SJSA1 (cell line): ENCODE results near the gene ESYT3. TPM values are rescaled to one million over a fixed set of nuclear protein-coding genes. Genes with fewer than 3 reads are reported as not detected.
"Not testable (repeated sequence)": the region's sequence is repeated elsewhere in the genome, so short reads cannot be mapped to it uniquely, and the experiment has no call there.

Experiments used
- DNase-seq, 2 experiments: peaks; one replicate each; pipeline ENCODE4 v3.0.0-alpha.2; 2015 to 2020; ENCODE audit warnings: low spot score in 2 of 2, low read depth in 1 of 2
- H3K27ac ChIP-seq: fragments of 250-450 bp; sonication (Bioruptor Pico); 2 replicates; pipeline ENCODE4 v1.5.1; 2020; ENCODE audit warnings: mild to moderate bottlenecking, moderate library complexity
- H3K27me3 ChIP-seq: fragments of 250-450 bp; sonication (Bioruptor Pico); replicated peaks from 2 replicates; pipeline ENCODE4 v1.5.1; 2020; ENCODE audit warnings: mild to moderate bottlenecking, moderate library complexity
- H3K36me3 ChIP-seq: fragments of 250-450 bp; sonication (Bioruptor Pico); 2 replicates; pipeline ENCODE4 v1.5.1; 2020; ENCODE audit warnings: mild to moderate bottlenecking
- H3K4me1 ChIP-seq: fragments of 250-450 bp; sonication (Bioruptor Pico); replicated peaks from 2 replicates; pipeline ENCODE4 v1.6.1; 2021; ENCODE audit warnings: mild to moderate bottlenecking
- H3K4me3 ChIP-seq: fragments of 250-450 bp; sonication (Bioruptor Pico); 2 replicates; pipeline ENCODE4 v1.5.1; 2020; ENCODE audit warnings: mild to moderate bottlenecking
- H3K9me3 ChIP-seq: fragments of 250-450 bp; sonication (Bioruptor Pico); replicated peaks from 2 replicates; pipeline ENCODE4 v1.5.1; 2020; ENCODE audit warnings: mild to moderate bottlenecking
- total RNA-seq: library from RNA; depleted of rRNA; stranded (reverse); fragments of >200 nt; shearing (Covaris generic); gene quantifications from 2 replicates; pipeline ENCODE4 v1.2.3, GENCODE V29; 2014

The ESYT3 gene
- total RNA-seq, 1 experiment from 2014 or later = 0.76 TPM

DNA sequence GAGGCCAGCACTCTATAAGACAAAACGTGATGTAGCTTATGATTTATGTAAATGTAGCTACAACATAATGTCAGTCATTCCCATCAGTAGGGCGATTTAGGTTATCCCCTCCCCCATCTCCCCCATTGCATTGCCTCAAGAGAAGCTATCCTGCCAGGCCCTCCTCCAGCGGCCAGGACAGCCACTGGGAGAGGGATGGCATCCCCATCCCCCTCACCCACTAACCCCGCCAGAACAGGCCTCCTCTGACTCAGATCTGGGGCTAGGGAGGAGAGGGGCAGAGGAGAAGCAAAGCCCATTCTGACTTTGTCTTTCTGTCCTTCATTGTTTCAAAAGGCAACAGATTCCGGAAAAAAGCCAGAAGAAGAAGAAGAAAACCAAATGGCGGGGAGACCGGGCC, 32.6 kb upstream of the ESYT3 start:
- no peak for DNase-seq
- Histone ChIP-seq H3K4me1 (no peaks in the 10 kb centered on the region), H3K4me3 (no peak overlapping the region), H3K36me3 (peaks cover 82% of the 10 kb centered on the region), H3K9me3 (no peaks in the 10 kb centered on the region), H3K27ac (no peak overlapping the region), H3K27me3 (no peaks in the 10 kb centered on the region)

- Histone ChIP-seq H3K4me1 (no peaks in the 10 kb centered on the region), H3K9me3 (no peaks in the 10 kb centered on the region), H3K4me3 (no peak overlapping the region), H3K27ac (no peak overlapping the region), H3K27me3 (no peaks in the 10 kb centered on the region), H3K36me3 (peaks cover 61% of the 10 kb centered on the region)
- DNase-seq = no peak
These were observed 30.3 kb upstream of the ESYT3 start for GRCh38 chr3:138404121-138404520.

- Histone ChIP-seq H3K9me3 (no peaks in the 10 kb centered on the region), H3K27ac (no peak overlapping the region), H3K4me3 (no peak overlapping the region), H3K36me3 (peaks cover 54% of the 10 kb centered on the region), H3K4me1 (no peaks in the 10 kb centered on the region), H3K27me3 (no peaks in the 10 kb centered on the region)
- DNase-seq = no peak
These were observed 29.4 kb upstream of the ESYT3 start for GRCh38 chr3:138405001-138405400.

DNA sequence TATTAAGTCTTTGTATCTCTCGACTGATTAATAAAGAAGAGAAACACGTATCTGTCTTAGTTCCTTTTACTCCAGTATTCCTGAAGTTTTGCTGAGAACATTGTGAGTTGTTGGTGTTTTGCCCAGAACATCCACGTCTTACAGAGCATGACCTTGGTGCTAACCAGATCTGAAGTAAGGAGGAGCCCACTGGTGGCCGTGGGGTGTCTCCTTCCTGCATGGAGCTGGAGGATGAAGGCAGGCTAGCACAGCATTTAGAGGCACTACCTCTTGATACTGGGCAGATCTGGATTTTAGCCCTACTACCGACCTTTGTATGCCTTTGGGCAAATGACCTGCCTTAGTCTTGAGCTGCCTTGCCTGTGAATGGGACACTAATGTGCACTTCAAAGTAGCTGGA, 28.9 kb upstream of the ESYT3 start:
- Histone ChIP-seq H3K4me1 (no peaks in the 10 kb centered on the region), H3K27ac (no peak overlapping the region), H3K9me3 (no peaks in the 10 kb centered on the region), H3K36me3 (peaks cover 49% of the 10 kb centered on the region), H3K4me3 (no peak overlapping the region), H3K27me3 (no peaks in the 10 kb centered on the region)
- no peak for DNase-seq

GRCh38 chr3:138406606-138407005, 27.8 kb upstream of the ESYT3 start:
- no peaks in the 10 kb centered on the region for H3K27me3 ChIP-seq
- no peaks in the 10 kb centered on the region for H3K9me3 ChIP-seq
- H3K27ac ChIP-seq = no peak overlapping the region
- H3K36me3 ChIP-seq = peaks cover 39% of the 10 kb centered on the region
- H3K4me3 ChIP-seq = no peak overlapping the region
- no peaks in the 10 kb centered on the region for H3K4me1 ChIP-seq
- no peak for DNase-seq

GRCh38 chr3:138407236-138407907, 27.0 kb upstream of the ESYT3 start:
- Histone ChIP-seq H3K27ac (no peak overlapping the region), H3K27me3 (no peaks in the 10 kb centered on the region)
- no peak for DNase-seq

DNA sequence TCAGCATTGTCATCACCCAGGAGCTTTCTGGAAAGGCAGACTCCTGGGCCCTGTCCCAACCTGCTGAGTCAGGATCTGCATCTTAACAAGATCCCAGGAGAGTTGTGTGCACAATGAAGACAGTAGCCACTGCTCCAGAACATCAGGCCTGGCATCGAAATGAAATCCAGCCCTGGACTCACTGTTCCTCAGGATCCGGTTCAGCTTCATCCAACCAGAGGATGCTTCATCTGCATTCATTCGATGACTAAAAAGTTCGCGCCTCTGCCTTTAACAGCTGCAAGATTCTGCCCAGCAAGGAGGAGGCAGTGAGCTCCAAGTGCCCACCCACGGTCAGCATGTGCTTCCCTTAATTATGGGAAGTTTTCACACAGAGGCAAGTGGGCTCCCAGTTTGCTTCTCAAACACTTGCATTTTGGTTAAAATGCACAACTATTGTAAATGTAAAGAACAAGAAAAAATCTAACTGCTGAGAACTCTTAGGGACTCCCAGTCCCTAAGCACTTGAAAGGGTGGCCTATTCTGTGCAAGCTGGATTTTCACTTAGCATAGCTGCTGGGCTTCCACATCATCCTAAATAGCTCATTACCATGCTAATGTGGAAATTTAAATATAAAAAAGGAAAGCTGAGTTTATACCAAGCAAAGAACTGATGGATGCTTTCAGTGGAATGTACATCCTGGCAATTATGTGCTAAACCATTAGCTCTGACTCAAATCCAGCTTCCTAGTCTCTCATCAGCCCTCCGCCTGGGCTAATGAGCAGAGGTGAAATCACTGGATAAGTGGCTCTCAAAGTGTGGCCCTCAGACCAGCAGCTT, 25.5 kb upstream of the ESYT3 start:
- Histone ChIP-seq H3K4me1 (peaks cover 10% of the 10 kb centered on the region), H3K27me3 (no peaks in the 10 kb centered on the region), H3K36me3 (peaks cover 16% of the 10 kb centered on the region), H3K9me3 (no peaks in the 10 kb centered on the region), H3K27ac (no peak overlapping the region), H3K4me3 (no peak overlapping the region)
- no peak for DNase-seq

More at GRCh38 chr3:138407236-138407907, 27.0 kb upstream of the ESYT3 start:
- H3K9me3 ChIP-seq = no peaks in the 10 kb centered on the region
- peaks cover 32% of the 10 kb centered on the region for H3K36me3 ChIP-seq
- peaks cover 2% of the 10 kb centered on the region for H3K4me1 ChIP-seq
- no peak overlapping the region for H3K4me3 ChIP-seq

DNA sequence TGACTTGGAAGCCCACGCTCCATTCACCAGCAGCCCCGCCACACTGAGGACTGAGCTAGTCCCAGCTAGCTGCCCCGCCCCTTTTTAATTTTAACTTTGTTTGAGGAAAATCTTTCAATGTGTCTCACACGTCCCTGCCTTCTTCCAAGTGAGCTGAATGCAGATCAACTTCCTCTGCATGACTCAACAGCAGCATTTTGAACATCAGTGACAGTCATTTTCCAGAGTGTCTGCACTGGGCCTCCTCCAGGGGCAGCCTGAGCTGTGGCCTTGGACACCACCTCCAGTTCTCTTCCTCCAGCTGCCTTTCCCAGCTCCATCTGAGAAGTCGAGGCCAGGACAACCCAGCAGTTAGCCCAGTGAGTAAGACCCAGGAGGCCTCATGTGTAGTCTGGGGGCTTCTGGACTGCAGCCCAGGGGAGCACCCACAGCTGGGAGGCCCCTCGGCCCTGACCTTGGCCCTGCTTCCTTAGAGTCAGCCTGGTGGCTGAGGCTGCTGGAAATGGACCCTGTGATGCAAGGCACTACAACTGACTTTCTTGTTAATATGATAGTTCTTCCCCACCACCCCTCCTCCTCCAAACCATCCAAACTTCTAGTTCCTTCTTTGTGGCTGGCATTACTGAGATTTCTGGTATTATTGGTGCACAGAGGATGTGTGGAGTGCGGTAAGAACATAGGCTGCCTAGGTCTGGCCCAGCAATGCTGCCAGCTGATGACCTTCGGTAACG, 21.4 kb upstream of the ESYT3 start:
- Histone ChIP-seq H3K36me3 (no peaks in the 10 kb centered on the region), H3K4me3 (no peak overlapping the region), H3K4me1 (peaks cover 10% of the 10 kb centered on the region), H3K9me3 (no peaks in the 10 kb centered on the region), H3K27me3 (no peaks in the 10 kb centered on the region), H3K27ac (no peak overlapping the region)
- no peak for DNase-seq

GRCh38 chr3:138416236-138416635, 18.2 kb upstream of the ESYT3 start:
- H3K36me3 ChIP-seq, DNase-seq, H3K4me3 ChIP-seq: not testable (repeated sequence)

GRCh38 chr3:138417559-138417982, 16.8 kb upstream of the ESYT3 start:
- H3K27ac ChIP-seq = no peak overlapping the region
- H3K36me3 ChIP-seq = no peaks in the 10 kb centered on the region
- peaks cover 14% of the 10 kb centered on the region for H3K4me1 ChIP-seq
- H3K27me3 ChIP-seq = no peaks in the 10 kb centered on the region
- DNase-seq = peak; percentile 61 to 81
- no peaks in the 10 kb centered on the region for H3K9me3 ChIP-seq
- H3K4me3 ChIP-seq = no peak overlapping the region

More at GRCh38 chr3:138416236-138416635, 18.2 kb upstream of the ESYT3 start:
- H3K27ac ChIP-seq, H3K9me3 ChIP-seq, H3K27me3 ChIP-seq: not testable (repeated sequence)
- H3K4me1 ChIP-seq = peaks cover 10% of the 10 kb centered on the region

DNA sequence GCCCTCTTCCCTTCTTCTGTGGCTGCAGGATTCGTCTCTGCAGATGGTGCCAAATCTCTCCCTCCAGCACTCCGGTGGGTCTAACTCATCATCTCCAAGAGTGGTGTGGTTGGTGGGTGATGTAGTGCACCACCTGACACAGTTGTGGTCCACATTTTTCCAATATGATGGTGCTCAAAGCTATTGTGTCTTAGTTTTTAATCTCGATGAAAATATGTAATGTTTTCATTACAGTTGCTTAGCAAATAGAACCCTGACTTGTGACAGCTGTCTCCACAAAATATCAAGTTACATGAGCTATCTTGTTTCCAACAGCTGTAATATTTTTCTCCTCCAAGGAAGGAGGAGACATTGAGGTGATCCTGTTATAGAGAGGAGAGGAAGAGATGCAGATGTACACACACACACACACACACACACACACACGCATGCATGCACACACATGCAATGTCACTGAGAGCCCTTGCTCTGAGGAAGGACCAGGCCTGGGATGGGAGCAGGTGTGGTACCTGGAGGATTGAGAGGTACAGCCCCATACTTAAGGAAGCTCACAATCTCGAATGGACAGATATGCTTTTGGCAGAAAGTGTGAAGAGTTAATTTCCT, 15.7 kb upstream of the ESYT3 start:
- no peak for DNase-seq
- no peaks in the 10 kb centered on the region for H3K36me3 ChIP-seq
- no peak overlapping the region for H3K4me3 ChIP-seq
- peaks cover 10% of the 10 kb centered on the region for H3K4me1 ChIP-seq
- H3K27ac ChIP-seq = no peak overlapping the region
- H3K27me3 ChIP-seq = no peaks in the 10 kb centered on the region
- no peaks in the 10 kb centered on the region for H3K9me3 ChIP-seq

DNA sequence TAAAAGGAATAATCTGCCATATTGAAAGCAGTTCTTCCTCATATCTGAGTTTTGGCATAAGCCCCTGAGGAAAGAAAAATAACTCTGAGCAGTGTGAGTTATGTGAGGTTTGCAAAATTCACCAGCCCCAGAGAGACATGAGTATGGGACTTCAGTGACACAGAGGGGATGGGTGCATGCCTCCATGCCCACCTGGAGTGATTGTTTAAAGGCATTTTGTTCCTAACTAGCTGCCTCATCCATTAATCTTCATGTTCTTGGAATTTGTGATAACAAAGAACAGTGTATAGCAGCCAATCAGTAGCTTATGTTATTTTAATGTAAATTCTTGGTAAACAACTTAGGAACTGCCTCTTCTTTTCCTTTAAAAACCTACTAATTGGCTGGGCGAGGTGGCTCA, 11.1 kb upstream of the ESYT3 start:
- H3K27me3 ChIP-seq = no peaks in the 10 kb centered on the region
- H3K4me3 ChIP-seq = no peak overlapping the region
- no peak overlapping the region for H3K27ac ChIP-seq
- H3K36me3 ChIP-seq = no peaks in the 10 kb centered on the region
- no peak for DNase-seq
- H3K9me3 ChIP-seq = no peaks in the 10 kb centered on the region
- H3K4me1 ChIP-seq = peaks cover 10% of the 10 kb centered on the region

DNA sequence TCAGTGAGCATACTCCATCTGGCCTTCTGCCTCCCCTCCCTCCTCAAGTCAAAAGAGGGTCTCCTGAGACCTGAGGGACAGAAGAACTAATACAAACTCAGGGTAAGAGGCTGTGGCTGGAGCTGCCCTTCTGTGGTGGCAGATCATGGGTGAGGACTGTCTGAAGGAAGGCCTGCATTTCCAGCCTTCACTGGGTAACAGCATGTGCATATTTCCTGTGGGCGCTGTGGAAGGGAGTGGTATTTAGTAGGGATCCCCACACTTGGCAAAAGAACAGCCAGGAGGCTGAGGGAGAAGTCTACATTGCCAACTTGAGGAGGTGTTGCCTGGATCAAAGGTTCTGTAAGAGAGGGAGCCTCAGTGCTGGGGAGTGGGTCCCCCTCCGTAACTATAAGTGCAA, 10.1 kb upstream of the ESYT3 start:
- no peak for DNase-seq
- H3K27me3 ChIP-seq = no peaks in the 10 kb centered on the region
- H3K9me3 ChIP-seq = no peaks in the 10 kb centered on the region
- H3K36me3 ChIP-seq = no peaks in the 10 kb centered on the region
- peaks cover 10% of the 10 kb centered on the region for H3K4me1 ChIP-seq
- H3K27ac ChIP-seq = no peak overlapping the region
- H3K4me3 ChIP-seq = no peak overlapping the region
